Measurements from ENCODE around the gene ABCG1. TPM values are rescaled to one million over a fixed set of nuclear protein-coding genes. Genes with fewer than 3 reads are reported as not detected.

ABCG1 gene
- total RNA-seq, 1 experiment from 2014 or later = 6.0 TPM

- in situ Hi-C loops (cut with HindIII; ENCODE audit: low sequenced_read_pairs) = no loop called here
These were observed 39.4 kb downstream of the ABCG1 start for GRCh38 chr21:42258150-42258884.

DNA sequence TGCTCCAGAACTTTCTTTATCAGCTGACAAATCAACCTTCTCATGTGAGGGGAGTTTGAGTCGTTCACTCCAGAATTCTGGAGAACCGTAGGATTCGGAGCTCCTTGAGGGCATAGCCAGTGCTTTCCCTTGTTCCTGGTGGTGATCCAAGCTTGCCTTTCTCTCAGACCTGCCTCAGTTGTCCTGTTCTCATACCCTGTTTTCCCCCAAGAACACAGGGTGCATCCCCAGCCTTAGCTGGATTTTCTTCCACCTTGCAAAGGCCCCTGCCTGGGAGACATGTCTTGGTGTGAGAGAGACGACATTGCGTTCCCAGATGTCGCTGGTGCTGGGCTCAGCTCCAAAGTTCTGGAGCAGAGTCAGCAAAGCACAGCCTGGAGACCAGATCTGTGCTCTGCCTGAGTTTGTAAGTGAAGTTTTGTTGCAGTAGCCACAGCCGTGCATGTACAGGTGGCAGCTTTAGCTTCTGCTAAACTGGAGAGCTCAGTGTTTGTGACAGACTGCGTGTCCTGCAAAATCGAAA is 40.0 kb downstream of the ABCG1 start:
- in situ Hi-C loops (cut with HindIII; ENCODE audit: low sequenced_read_pairs) = no loop called here
- DNase-seq (ENCODE audit: low spot score) = no peak

More at GRCh38 chr21:42258150-42258884, 39.4 kb downstream of the ABCG1 start:
- DNase-seq (ENCODE audit: low spot score) = peak; percentile 50

- in situ Hi-C loops (cut with HindIII; ENCODE audit: low sequenced_read_pairs) = no loop called here
- DNase-seq (ENCODE audit: low spot score) = no peak
These were observed 41.2 kb downstream of the ABCG1 start for GRCh38 chr21:42260121-42260520.

DNA sequence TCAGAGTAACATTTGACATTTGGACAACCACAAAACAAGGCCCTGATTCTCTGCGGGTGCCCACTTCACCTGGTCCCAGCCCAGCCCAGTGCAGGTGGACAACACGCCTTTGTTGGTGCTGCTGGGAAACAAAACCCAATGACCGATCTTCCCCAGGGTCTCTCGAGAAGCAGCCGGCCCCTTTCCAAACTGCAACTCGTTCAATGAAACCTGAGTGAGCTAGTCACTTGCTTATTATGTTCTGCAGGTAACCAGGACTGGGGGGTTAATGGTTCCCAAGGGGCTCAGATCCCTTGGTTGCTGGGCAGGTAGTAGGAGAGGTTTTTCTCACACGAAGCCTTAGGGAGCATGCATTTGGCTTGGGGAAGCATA is 42.9 kb downstream of the ABCG1 start:
- in situ Hi-C loops (cut with HindIII; ENCODE audit: low sequenced_read_pairs) = no loop called here
- DNase-seq (ENCODE audit: low spot score) = no peak

DNA sequence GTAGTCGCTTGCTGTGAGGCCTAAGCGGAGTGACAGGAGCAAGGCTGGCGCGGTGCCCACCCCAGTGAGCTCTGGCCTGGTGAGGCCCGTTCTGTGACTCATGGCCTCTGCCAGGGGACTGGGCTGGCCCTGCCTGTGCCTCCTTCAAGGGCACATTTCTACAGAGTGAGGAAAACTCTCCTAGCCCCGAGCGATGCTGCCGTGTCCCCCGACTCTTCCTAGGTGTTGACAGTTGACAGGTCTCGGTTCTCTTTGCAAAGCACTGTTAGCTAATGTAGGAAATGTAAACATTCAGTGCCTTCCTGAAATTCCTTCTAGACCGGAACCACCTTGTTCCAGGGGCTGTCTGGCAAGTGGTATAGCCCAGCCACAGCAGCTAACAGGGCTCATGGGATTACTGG is 43.9 kb downstream of the ABCG1 start:
- peak; percentile 84 for DNase-seq (ENCODE audit: low spot score)
- in situ Hi-C loops (cut with HindIII; ENCODE audit: low sequenced_read_pairs) = no loop called here

GRCh38 chr21:42263591-42264131 is 44.7 kb downstream of the ABCG1 start:
- no peak for DNase-seq (ENCODE audit: low spot score)
- in situ Hi-C loops (cut with HindIII; ENCODE audit: low sequenced_read_pairs) = no loop called here

GRCh38 chr21:42264245-42265195 is 45.6 kb downstream of the ABCG1 start:
- in situ Hi-C loops (cut with HindIII; ENCODE audit: low sequenced_read_pairs) = no loop called here
- no peak for DNase-seq (ENCODE audit: low spot score)

- DNase-seq (ENCODE audit: low spot score) = no peak
- in situ Hi-C loops (cut with HindIII; ENCODE audit: low sequenced_read_pairs) = no loop called here
These were observed 46.4 kb downstream of the ABCG1 start for GRCh38 chr21:42265231-42265812.

DNA sequence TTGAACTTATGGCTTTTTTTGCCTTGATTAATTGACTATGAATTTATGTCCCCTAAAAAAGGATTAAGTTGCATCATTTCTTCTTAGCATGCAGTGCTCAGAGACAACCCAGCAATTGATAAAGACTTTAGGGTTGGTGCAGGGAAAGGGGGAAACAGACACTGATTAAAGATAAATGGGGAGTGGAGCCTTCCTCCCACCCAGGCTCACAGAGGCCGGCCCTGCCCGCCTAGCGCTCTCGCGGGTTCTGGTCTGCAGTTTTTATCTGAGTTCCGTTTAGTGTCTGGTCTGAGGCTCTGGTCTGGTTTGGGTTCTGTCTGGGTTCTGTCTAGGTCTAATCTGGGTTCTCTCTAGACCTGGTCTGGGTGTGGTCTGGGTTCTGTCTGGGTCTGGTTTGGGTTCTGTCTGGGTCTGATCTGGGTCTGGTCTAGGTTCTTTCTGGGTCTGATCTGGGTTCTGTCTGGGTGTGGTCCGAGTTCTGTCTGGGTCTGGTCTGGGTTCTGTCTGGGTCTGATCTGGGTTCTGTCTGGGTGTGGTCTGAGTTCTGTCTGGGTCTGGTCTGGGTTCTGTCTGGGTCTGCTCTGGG is 48.1 kb downstream of the ABCG1 start:
- DNase-seq (ENCODE audit: low spot score) = no peak
- in situ Hi-C loops (cut with HindIII; ENCODE audit: low sequenced_read_pairs) = no loop called here

GRCh38 chr21:42269386-42269785 is 50.4 kb downstream of the ABCG1 start:
- DNase-seq (ENCODE audit: low spot score) = no peak
- in situ Hi-C loops (cut with HindIII; ENCODE audit: low sequenced_read_pairs) = no loop called here

DNA sequence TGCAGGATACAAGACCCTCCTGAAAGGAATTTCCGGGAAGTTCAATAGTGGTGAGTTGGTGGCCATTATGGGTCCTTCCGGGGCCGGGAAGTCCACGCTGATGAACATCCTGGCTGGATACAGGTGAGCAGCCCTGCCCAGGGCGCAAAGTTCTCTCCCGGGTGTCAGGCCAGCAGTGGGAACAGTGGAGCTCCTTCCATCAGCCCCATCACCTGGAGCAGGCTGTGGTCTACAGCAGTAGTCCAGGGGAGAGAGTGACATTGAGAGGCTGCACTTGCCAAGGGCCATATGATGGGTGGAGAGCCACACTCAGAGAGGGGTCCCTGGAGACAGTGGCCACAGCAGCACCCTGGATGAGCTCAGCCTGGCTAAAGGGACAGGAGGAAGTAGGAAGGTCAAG is 52.1 kb downstream of the ABCG1 start:
- in situ Hi-C loops (cut with HindIII; ENCODE audit: low sequenced_read_pairs) = no loop called here
- no peak for DNase-seq (ENCODE audit: low spot score)

- DNase-seq (ENCODE audit: low spot score) = no peak
These were observed 53.4 kb downstream of the ABCG1 start for GRCh38 chr21:42272109-42272962.

GRCh38 chr21:42272984-42273600 is 54.2 kb downstream of the ABCG1 start:
- in situ Hi-C loops (cut with HindIII; ENCODE audit: low sequenced_read_pairs) = no loop called here
- DNase-seq (ENCODE audit: low spot score) = no peak

More at GRCh38 chr21:42272109-42272962, 53.4 kb downstream of the ABCG1 start:
- in situ Hi-C loops (cut with HindIII; ENCODE audit: low sequenced_read_pairs) = no loop called here

- DNase-seq (ENCODE audit: low spot score) = no peak
- in situ Hi-C loops (cut with HindIII; ENCODE audit: low sequenced_read_pairs) = no loop called here
These were observed 57.1 kb downstream of the ABCG1 start for GRCh38 chr21:42276076-42276475.

DNA sequence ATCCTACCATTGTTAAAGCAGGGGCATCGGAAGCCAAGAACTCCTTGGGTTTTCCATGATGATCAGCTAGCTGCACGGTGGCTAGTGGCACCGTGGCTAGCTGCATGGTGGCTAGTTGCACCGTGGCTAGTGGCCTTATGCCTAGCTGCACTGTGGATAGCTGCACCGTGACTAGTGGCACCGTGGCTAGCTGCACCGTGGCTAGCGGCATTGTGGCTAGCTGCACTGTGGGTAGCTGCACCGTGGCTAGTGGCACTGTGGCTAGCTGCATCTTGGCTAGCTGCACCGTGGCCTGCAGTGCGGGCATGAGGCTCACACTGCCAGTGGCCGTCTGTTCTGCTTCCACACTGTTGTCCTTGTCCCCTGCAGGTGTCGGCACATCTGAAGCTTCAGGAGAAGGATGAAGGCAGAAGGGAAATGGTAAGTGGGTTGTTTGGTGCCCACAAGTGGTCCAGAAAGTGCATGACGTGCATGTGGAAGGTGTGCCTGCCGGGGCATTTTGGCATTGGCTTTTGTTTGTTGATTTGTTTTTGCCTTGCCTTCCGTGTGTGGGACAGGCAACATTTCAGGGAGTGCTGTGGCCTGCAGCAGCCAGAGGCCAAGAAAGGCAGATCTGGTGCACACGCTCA is 57.7 kb downstream of the ABCG1 start:
- in situ Hi-C loops (cut with HindIII; ENCODE audit: low sequenced_read_pairs) = no loop called here
- peak; percentile 32 for DNase-seq (ENCODE audit: low spot score)

DNA sequence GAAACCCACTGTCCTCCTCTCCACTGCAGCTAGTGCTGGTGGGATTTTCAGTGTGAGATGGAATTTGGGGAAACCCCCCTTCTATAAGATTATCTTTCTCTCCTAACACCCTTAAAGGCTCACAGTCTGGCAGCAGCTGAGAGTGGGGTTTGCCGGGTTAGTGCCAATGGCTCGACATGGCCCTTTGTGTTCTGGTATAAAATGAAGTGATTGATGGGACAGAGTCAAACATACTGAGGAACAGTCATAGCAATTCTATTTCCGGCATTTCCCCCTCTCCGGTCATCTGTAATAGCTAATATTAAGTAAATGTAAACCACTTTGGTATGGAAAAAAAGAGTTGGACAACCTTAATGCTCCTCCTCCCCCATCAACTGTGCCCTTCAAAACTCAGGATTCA is 58.7 kb downstream of the ABCG1 start:
- in situ Hi-C loops (cut with HindIII; ENCODE audit: low sequenced_read_pairs) = no loop called here
- no peak for DNase-seq (ENCODE audit: low spot score)

DNA sequence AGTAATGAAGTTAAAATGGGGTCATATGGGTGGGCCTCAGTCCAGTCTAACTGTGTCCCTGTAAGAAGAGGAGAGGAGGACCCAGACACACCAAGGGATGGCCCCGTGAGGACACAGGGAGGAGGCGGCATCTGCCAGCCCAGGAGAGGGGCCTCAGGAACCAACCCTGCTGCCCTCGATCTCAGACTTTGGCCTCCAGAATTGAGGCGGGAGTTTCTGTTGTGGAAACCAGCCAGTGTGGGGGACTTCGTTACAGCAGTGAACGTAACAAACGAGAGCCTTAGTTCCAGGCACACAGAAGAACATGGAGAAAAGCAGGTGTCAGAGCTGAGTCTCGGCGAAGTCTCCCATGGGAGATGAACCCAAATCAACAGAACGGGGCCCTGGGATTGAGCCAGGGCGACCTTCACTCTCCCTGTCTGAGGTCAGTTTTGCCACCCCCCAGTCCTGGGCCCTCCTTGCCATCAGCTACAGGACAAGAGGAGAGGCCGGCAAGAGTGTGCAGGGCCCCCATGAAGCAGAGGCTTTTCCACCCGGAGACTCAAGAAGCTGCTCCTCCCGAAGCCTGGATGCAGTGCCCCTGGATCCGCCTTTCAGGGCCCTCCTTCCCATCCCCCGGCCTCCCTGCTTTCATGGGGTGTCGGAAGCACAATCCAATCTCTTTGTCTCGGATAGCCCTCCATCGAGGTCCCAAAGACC is 59.7 kb downstream of the ABCG1 start:
- no peak for DNase-seq (ENCODE audit: low spot score)
- in situ Hi-C loops (cut with HindIII; ENCODE audit: low sequenced_read_pairs) = no loop called here

All from G401 (cell line).